Endothelial cell of umbilical vein (primary cell): ENCODE results near the gene OSBP2. TPM values are rescaled to one million over a fixed set of nuclear protein-coding genes. Genes with fewer than 3 reads are reported as not detected.

ENCODE experiments used
- BruUV-seq: library from RNA; stranded (reverse); fragments of 400-500 nt; replicated peaks from 2 replicates; lab custom pipeline; 2021; lab: Mats Ljungman, UMichigan
- CTCF ChIA-PET: fragments of 300-600, 350-600 bp; sonication (Branson Sonifier 250); formaldehyde crosslinking; loops from one replicate; lab custom pipeline; 2021; ENCODE audit warnings: antibody characterized with exemption, inconsistent platforms; lab: Charles Lee
- POLR2A ChIA-PET: fragments of 300-600, 350-600 bp; sonication (Branson Sonifier 250); formaldehyde crosslinking; loops from one replicate; lab custom pipeline; 2021; ENCODE audit warnings: antibody characterized with exemption, inconsistent platforms; lab: Charles Lee
- DNase-seq: peaks from one replicate; pipeline ENCODE4 v3.0.0-alpha.2; 2011; ENCODE audit warnings: low read depth, low spot score
- FAIRE-seq: peaks from 2 replicates; lab custom pipeline; 2011; peaks lifted over from hg19 to GRCh38; lab: Jason Lieb, UNC
- H2AFZ ChIP-seq: 2 replicates; pipeline ENCODE4 v1.6.0; 2012; ENCODE audit warnings: low read depth, low read length, control low read depth, inconsistent platforms
- H3K27ac ChIP-seq: 2 replicates; pipeline ENCODE4 v1.5.1; 2011; ENCODE audit warnings: low read depth, mild to moderate bottlenecking, control low read depth, low read length, moderate library complexity; ENCODE audit not compliant: insufficient read depth
- H3K27me3 ChIP-seq, 2 experiments: 2 replicates each; pipeline versions ENCODE4 v1.6.0 to v1.6.1; 2011; ENCODE audit warnings: low read length in 2 of 2, mixed read lengths in 1 of 2; ENCODE audit not compliant: control insufficient read depth in 2 of 2, insufficient read depth in 2 of 2
- H3K36me3 ChIP-seq, 2 experiments: 2 replicates in 1 of 2; 3 replicates in 1 of 2; pipeline ENCODE4 v1.5.1; 2011; ENCODE audit warnings: low read length in 2 of 2, mild to moderate bottlenecking in 1 of 2, moderate library complexity in 1 of 2; ENCODE audit not compliant: control insufficient read depth in 2 of 2, insufficient read depth in 2 of 2; ENCODE audit errors: extremely low read depth in 1 of 2
- H3K4me1 ChIP-seq: 3 replicates; pipeline ENCODE4 v1.5.1; 2011; ENCODE audit warnings: mild to moderate bottlenecking, low read length; ENCODE audit not compliant: control insufficient read depth, insufficient read depth; ENCODE audit errors: extremely low read depth
- H3K4me2 ChIP-seq: 2 replicates; pipeline ENCODE4 v1.6.1; 2011; ENCODE audit warnings: low read length, control low read depth, mixed read lengths; ENCODE audit not compliant: insufficient read depth
- H3K4me3 ChIP-seq, 3 experiments: fragments of 200-600 bp in 1 of 3; sonication (generic), shearing (Covaris generic) in 1 of 3; replicated peaks in 1 of 3; 2 replicates each; pipeline ENCODE4 v1.5.1; 2011 to 2016; ENCODE audit warnings: control low read depth in 3 of 3, low read length in 3 of 3, mild to moderate bottlenecking in 2 of 3, inconsistent platforms in 1 of 3, low read depth in 1 of 3, moderate library complexity in 1 of 3; ENCODE audit not compliant: insufficient read depth in 1 of 3
- H3K79me2 ChIP-seq: 2 replicates; pipeline ENCODE4 v1.6.0; 2012; ENCODE audit warnings: low read length, inconsistent platforms; ENCODE audit not compliant: control insufficient read depth, insufficient read depth
- H3K9ac ChIP-seq: replicated peaks from 2 replicates; pipeline ENCODE3; 2011; ENCODE audit warnings: low read length, control low read depth; ENCODE audit not compliant: insufficient read depth; ENCODE audit errors: extremely low read depth
- H3K9me1 ChIP-seq: replicated peaks from 3 replicates; pipeline ENCODE4 v1.6.0; 2011; ENCODE audit warnings: mild to moderate bottlenecking, low read length; ENCODE audit not compliant: control insufficient read depth, insufficient read depth; ENCODE audit errors: extremely low read depth
- H3K9me3 ChIP-seq: replicated peaks from 2 replicates; pipeline ENCODE4 v1.5.1; 2012; ENCODE audit warnings: low read length, inconsistent platforms; ENCODE audit not compliant: control insufficient read depth, insufficient read depth
- H4K20me1 ChIP-seq: replicated peaks from 2 replicates; pipeline ENCODE3; 2011; ENCODE audit warnings: mild to moderate bottlenecking, low read length; ENCODE audit not compliant: control insufficient read depth, insufficient read depth; ENCODE audit errors: extremely low read depth
- EZH2 ChIP-seq: IDR thresholded peaks from 2 replicates; pipeline ENCODE4 v1.6.1; 2012; ENCODE audit warnings: borderline replicate concordance, low read depth, mild to moderate bottlenecking, moderate library complexity, low read length, inconsistent platforms; ENCODE audit not compliant: severe bottlenecking
- FOS ChIP-seq: IDR thresholded peaks from 2 replicates; pipeline ENCODE4 v1.6.1; 2011; ENCODE audit warnings: mild to moderate bottlenecking, low read length, moderate library complexity, borderline replicate concordance; ENCODE audit not compliant: insufficient read depth
- GATA2 ChIP-seq: IDR thresholded peaks from 2 replicates; pipeline ENCODE4 v1.7.0; 2011; ENCODE audit warnings: low read depth, mild to moderate bottlenecking, moderate library complexity, mixed read lengths, low read length; ENCODE audit not compliant: insufficient read length, insufficient read depth
- JUN ChIP-seq: IDR thresholded peaks from 2 replicates; pipeline ENCODE4 v1.6.1; 2011; ENCODE audit warnings: borderline replicate concordance, low read depth; ENCODE audit not compliant: insufficient read length, insufficient read depth
- MAX ChIP-seq: IDR thresholded peaks from 2 replicates; pipeline ENCODE4 v1.6.1; 2011; ENCODE audit not compliant: insufficient read depth, insufficient read length
- MYC ChIP-seq: IDR thresholded peaks from one replicate; pipeline ENCODE4 v1.6.1; 2011; ENCODE audit warnings: mild to moderate bottlenecking, low read depth, low read length
- POLR2A ChIP-seq: IDR thresholded peaks from 2 replicates; pipeline ENCODE4 v1.6.1; 2012; ENCODE audit warnings: low read depth, mild to moderate bottlenecking, control low read depth, low read length
- POLR2AphosphoS5 ChIP-seq: IDR thresholded peaks from 2 replicates; pipeline ENCODE4 v1.6.1; 2012; ENCODE audit warnings: low read depth, mild to moderate bottlenecking, control low read depth, low read length, moderate library complexity; ENCODE audit not compliant: insufficient read depth
- dilution Hi-C: fragments of 300-500 bp; cut with MboI; formaldehyde crosslinking; loops from one replicate; pipeline ENCODE4 v1.15.0; 2019; ENCODE audit warnings: low sequenced_read_pairs; ENCODE audit not compliant: extremely low pct_ligation_motif_present
- intact Hi-C: fragments of 100-400 bp; cut with micrococcal nuclease; formaldehyde crosslinking; loops from one replicate; pipeline ENCODE4 v1.10.0; 2022
- polyA plus RNA-seq, 4 experiments: library from polyadenylated mRNA; depleted of rRNA in 3 of 4; stranded (reverse) in 3 of 4; unstranded in 1 of 4; fragments of >200 nt; gene quantifications; 2 replicates each; pipeline versions ENCODE4 v1.2.1 to v1.2.3, GENCODE V29; 2011 to 2012; ENCODE audit warnings: missing spikeins in 1 of 4
- total RNA-seq: library from RNA; stranded (reverse); gene quantifications from 2 replicates; pipeline ENCODE4 v1.2.3, GENCODE V29; 2021
- TF ChIP-seq, protein P1 (sequence below), 2 donors: IDR thresholded peaks; 1 replicate in 1 of 2; 2 replicates in 1 of 2; pipeline ENCODE4 v1.5.1; 2011; ENCODE audit warnings: low read length in 2 of 2, mild to moderate bottlenecking in 2 of 2, moderate library complexity in 2 of 2, control low read depth in 1 of 2, inconsistent platforms in 1 of 2, low read depth in 1 of 2; ENCODE audit not compliant: insufficient read depth in 1 of 2; ENCODE audit errors: extremely low read depth in 1 of 2

OSBP2 gene
- total and polyA plus RNA-seq, 2 donors (not counting 3 experiments of a cell fraction or from before 2014, with no cell fraction given), result 4.1 to 7.5 TPM

DNA sequence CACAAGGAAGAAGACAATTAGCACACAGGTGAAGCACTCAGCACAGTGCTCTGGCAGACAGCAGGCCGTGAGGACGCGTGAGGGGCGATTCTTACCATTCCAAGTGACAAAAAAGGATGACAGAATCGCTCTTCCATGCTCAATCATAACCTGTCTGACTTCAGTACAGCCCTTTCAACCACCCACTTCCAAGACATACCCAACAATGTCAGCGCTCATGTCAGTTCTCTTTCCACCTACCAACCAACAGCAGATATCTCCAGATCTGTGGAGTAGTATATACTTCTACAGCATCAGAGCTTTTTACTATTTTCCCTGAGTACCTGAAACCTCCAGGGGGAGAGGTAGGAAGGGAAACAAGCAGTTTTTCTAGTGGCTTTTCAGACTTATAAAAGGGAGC is 233.7 kb downstream of the OSBP2 start:
- dilution Hi-C loops, result no loop called here
- TF ChIP-seq GATA2, result no peak
- no peak for TF ChIP-seq EZH2
- TF ChIP-seq FOS, result no peak
- TF ChIP-seq POLR2A, result no peak
- no peak for TF ChIP-seq JUN
- no peak for TF ChIP-seq MAX
- ChIA-PET CTCF (no interaction called here), POLR2A (no interaction called here)
- Histone ChIP-seq H3K27ac (no peak overlapping the region), H3K4me3 (no peak overlapping the region), H2AFZ (no peak overlapping the region), H3K79me2 (no peaks in the 10 kb centered on the region), H3K9ac (no peak overlapping the region), H4K20me1 (no peaks in the 10 kb centered on the region), H3K9me1 (no peaks in the 10 kb centered on the region), H3K9me3 (no peaks in the 10 kb centered on the region), H3K4me2 (no peak overlapping the region), H3K27me3 (no peaks in the 10 kb centered on the region), H3K36me3 (peaks cover 20 to 57% of the 10 kb centered on the region in 2 experiments), H3K4me1 (no peaks in the 10 kb centered on the region)
- intact Hi-C loops, result no loop called here
- DNase-seq, result no peak
- no peak for FAIRE-seq
- no TSS peak for BruUV-seq

DNA sequence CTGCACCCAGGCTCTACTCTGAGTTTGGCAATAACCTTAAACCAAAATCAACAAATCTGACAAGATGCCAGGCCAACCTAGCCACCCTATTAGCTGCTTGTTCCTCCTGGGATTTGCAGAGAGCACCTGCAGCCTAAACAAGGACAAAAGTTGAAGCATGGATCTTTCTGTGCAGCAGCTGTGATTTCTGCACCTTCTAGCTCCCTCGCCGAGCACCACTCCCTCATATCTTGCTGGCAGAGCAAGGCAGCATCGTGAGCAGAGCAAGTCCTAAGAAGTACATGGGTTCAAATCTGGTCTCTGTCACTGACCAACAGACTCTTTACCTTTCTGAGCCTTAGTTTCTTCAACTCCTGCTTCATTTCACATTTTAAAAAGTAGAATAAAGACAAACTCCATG is 235.6 kb downstream of the OSBP2 start:
- Histone ChIP-seq H3K4me3 (no peak overlapping the region), H3K27ac (no peak overlapping the region), H3K79me2 (no peaks in the 10 kb centered on the region), H3K9ac (no peak overlapping the region), H2AFZ (no peak overlapping the region), H3K27me3 (no peaks in the 10 kb centered on the region), H3K4me2 (no peak overlapping the region), H3K9me3 (no peaks in the 10 kb centered on the region), H3K9me1 (no peaks in the 10 kb centered on the region), H3K4me1 (no peaks in the 10 kb centered on the region), H3K36me3 (peaks cover 25 to 74% of the 10 kb centered on the region in 2 experiments), H4K20me1 (no peaks in the 10 kb centered on the region)
- DNase-seq (no peak), FAIRE-seq (no peak)
- intact Hi-C loops, result no loop called here
- BruUV-seq, result no TSS peak
- POLR2A ChIA-PET, result no interaction called here
- dilution Hi-C loops, result loop anchor here (10.0 kb wide), 1 partner anchor 235 kb away; the partner anchor contains the start of gene OSBP2
- no peak for TF ChIP-seq POLR2A
- no peak for TF ChIP-seq POLR2AphosphoS5
- TF ChIP-seq JUN, result no peak
- no peak for TF ChIP-seq EZH2
- no peak for TF ChIP-seq MAX
- no peak for TF ChIP-seq GATA2
- TF ChIP-seq MYC, result no peak
- no peak for TF ChIP-seq FOS
- TF ChIP-seq, protein P1, sequence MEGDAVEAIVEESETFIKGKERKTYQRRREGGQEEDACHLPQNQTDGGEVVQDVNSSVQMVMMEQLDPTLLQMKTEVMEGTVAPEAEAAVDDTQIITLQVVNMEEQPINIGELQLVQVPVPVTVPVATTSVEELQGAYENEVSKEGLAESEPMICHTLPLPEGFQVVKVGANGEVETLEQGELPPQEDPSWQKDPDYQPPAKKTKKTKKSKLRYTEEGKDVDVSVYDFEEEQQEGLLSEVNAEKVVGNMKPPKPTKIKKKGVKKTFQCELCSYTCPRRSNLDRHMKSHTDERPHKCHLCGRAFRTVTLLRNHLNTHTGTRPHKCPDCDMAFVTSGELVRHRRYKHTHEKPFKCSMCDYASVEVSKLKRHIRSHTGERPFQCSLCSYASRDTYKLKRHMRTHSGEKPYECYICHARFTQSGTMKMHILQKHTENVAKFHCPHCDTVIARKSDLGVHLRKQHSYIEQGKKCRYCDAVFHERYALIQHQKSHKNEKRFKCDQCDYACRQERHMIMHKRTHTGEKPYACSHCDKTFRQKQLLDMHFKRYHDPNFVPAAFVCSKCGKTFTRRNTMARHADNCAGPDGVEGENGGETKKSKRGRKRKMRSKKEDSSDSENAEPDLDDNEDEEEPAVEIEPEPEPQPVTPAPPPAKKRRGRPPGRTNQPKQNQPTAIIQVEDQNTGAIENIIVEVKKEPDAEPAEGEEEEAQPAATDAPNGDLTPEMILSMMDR (IDR thresholded peaks at IDR 0.05; ENCODE audit: extremely low read depth in 1 of 2, insufficient read depth in 1 of 2, low read depth in 1 of 2, low read length in 2 of 2), result no peak
- CTCF ChIA-PET, result interaction anchor here (1.4 kb wide), 1 partner anchor 155 kb away, joined by 6 read pairs; no protein-coding TSS in a partner anchor
